Kidney (tissue), 14 donors: ENCODE results near the gene ESRRB. TPM values are rescaled to one million over a fixed set of nuclear protein-coding genes. Genes with fewer than 3 reads are reported as not detected.
"Not testable (repeated sequence)": the region's sequence is repeated elsewhere in the genome, so short reads cannot be mapped to it uniquely, and the experiment has no call there.

Experiments
- DNase-seq, 5 donors: peaks; one replicate each; pipeline ENCODE4 v3.0.0-alpha.2; 2013 to 2020
- FAIRE-seq: peaks from 2 replicates; lab custom pipeline; 2012; peaks lifted over from hg19 to GRCh38; lab: Jason Lieb, UNC
- H3K27ac ChIP-seq, 2 donors: one replicate each; pipeline ENCODE4 v1.7.0; 2013; ENCODE audit warnings: low read depth in 2 of 2, low read length in 2 of 2, inconsistent platforms in 1 of 2
- H3K27me3 ChIP-seq: one replicate; pipeline ENCODE4 v1.7.1; 2013; ENCODE audit warnings: low read length, inconsistent platforms; ENCODE audit not compliant: control insufficient read depth, insufficient read depth
- H3K36me3 ChIP-seq, 3 donors: one replicate each; pipeline versions ENCODE4 v1.7.0 to v1.7.1; 2013; ENCODE audit warnings: low read length in 3 of 3, control low read depth in 1 of 3, inconsistent platforms in 1 of 3; ENCODE audit not compliant: insufficient read depth in 3 of 3, control insufficient read depth in 2 of 3
- H3K4me1 ChIP-seq, 3 donors: one replicate each; pipeline versions ENCODE4 v1.7.0 to v1.7.1; 2013; ENCODE audit warnings: low read length in 3 of 3, inconsistent platforms in 1 of 3, low read depth in 1 of 3; ENCODE audit not compliant: control insufficient read depth in 2 of 3, insufficient read depth in 2 of 3
- H3K4me3 ChIP-seq, 3 donors: one replicate each; pipeline versions ENCODE4 v1.7.0 to v1.8.1; 2013; ENCODE audit warnings: low read length in 3 of 3, control low read depth in 1 of 3, inconsistent platforms in 1 of 3
- H3K9ac ChIP-seq, 3 donors: one replicate each; pipeline versions ENCODE4 v1.7.0 to v1.7.1; 2013; ENCODE audit warnings: low read length in 3 of 3, control low read depth in 1 of 3, inconsistent platforms in 1 of 3
- H3K9me3 ChIP-seq, 3 donors: one replicate each; pipeline versions ENCODE4 v1.7.0 to v1.7.1; 2013; ENCODE audit warnings: low read length in 3 of 3, control low read depth in 1 of 3, inconsistent platforms in 1 of 3; ENCODE audit not compliant: control insufficient read depth in 2 of 3, insufficient read depth in 1 of 3
- intact Hi-C: fragments of 100-400 bp; cut with DNase I; formaldehyde crosslinking; loops from one replicate; pipeline ENCODE4 v1.11.1; 2022
- polyA plus RNA-seq: library from polyadenylated mRNA; stranded (reverse); fragments of 350-450 nt; fragmentation: Illumina TruSeq; extraction: RNeasy Lipid Tissue Mini Kit (QIAGEN cat#74804); gene quantifications from one replicate; pipeline ENCODE4 v1.2.3, GENCODE V29; 2014; ENCODE audit warnings: low read depth, low replicate concordance; ENCODE audit not compliant: insufficient read depth
- total RNA-seq: library from RNA; stranded (reverse); fragmentation: NEBNext Ultra II Directional; extraction: Animal tissue kit (Norgen Biotek cat#: 25700); gene quantifications from one replicate; pipeline ENCODE4 v1.2.1, GENCODE V29; 2021
- TF ChIP-seq, protein P1 (sequence below): IDR thresholded peaks from 3 replicates; pipeline ENCODE4 v1.5.1; 2012; ENCODE audit warnings: mild to moderate bottlenecking, moderate library complexity, borderline replicate concordance; ENCODE audit not compliant: insufficient read depth; ENCODE audit errors: extremely low read depth
- donor health status: control.
- donor health status: control.
- donor health status: control.
- donor health status: control.
- donor health status: control.
- donor health status: DM: yes; HTN: yes; CAD: no.
- donor health status: Normal renal cell carcinoma (clear cell type).

Gene ESRRB
- total and polyA plus RNA-seq, 2 donors from 2014 or later: 3.9 to 19.1 TPM

GRCh38 chr14:76525106-76525821, 149.3 kb downstream of the ESRRB start:
- TF ChIP-seq, protein P1, sequence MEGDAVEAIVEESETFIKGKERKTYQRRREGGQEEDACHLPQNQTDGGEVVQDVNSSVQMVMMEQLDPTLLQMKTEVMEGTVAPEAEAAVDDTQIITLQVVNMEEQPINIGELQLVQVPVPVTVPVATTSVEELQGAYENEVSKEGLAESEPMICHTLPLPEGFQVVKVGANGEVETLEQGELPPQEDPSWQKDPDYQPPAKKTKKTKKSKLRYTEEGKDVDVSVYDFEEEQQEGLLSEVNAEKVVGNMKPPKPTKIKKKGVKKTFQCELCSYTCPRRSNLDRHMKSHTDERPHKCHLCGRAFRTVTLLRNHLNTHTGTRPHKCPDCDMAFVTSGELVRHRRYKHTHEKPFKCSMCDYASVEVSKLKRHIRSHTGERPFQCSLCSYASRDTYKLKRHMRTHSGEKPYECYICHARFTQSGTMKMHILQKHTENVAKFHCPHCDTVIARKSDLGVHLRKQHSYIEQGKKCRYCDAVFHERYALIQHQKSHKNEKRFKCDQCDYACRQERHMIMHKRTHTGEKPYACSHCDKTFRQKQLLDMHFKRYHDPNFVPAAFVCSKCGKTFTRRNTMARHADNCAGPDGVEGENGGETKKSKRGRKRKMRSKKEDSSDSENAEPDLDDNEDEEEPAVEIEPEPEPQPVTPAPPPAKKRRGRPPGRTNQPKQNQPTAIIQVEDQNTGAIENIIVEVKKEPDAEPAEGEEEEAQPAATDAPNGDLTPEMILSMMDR: no peak
- Histone ChIP-seq H3K9me3 (no peaks in the 10 kb centered on the region), H3K9ac (no peak overlapping the region), H3K36me3 (no peaks in the 10 kb centered on the region), H3K27me3 (no peaks in the 10 kb centered on the region), H3K27ac (no peak overlapping the region), H3K4me1 (no peaks in the 10 kb centered on the region), H3K4me3 (no peak overlapping the region)
- intact Hi-C loops: no loop called here
- DNase-seq (no peak), FAIRE-seq (no peak)

DNA sequence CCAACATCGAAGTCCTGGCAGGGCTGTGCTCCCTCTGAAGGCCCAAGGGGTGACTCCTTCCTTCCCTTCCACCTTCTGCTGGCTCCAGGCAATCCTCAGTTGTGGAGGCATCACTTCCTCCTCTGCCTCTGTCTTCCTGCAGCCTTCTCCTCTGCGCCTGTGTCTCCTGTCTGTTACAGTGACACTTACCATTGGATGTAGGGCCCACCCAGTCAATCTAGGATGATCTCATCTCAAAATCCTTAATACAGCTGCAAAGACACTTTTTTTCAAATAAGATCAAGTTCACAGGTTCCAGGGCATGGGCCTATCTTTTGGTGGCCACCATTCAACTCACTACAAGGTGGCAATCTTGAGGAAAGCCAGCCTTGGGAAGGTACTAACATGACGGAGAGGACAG, 155.1 kb downstream of the ESRRB start:
- intact Hi-C loops: no loop called here
- H3K9ac ChIP-seq: no peak overlapping the region
- DNase-seq (no peak), FAIRE-seq (no peak)
- no peak overlapping the region for H3K4me3 ChIP-seq
- TF ChIP-seq, protein P1: no peak
- no peaks in the 10 kb centered on the region for H3K9me3 ChIP-seq
- H3K27me3 ChIP-seq: no peaks in the 10 kb centered on the region
- no peaks in the 10 kb centered on the region for H3K4me1 ChIP-seq
- H3K36me3 ChIP-seq: no peaks in the 10 kb centered on the region
- no peak overlapping the region for H3K27ac ChIP-seq

DNA sequence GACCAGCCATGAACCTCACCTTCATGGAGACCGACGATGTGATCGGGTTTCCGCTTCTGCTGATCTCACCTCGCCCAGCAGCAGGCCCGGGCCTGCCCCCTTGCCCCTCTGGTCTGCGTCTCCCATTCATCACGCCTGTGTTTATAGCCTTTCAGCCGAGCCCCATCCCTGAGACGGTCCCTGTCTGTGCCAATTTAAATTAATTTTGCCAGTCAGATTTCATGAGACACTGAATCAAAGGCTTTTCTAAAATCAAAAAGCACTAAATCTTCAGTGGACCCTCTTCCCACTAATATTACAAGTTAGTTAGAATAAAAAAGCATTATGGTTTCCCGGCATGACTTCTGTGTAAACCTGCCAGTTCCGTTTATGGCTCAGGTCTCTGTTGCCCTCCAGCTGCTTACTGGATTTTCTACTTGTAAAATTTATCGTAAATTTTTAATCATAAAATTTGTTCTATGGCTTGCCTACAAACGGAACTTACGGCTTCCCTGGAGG, 155.9 kb downstream of the ESRRB start:
- intact Hi-C loops: no loop called here
- H3K36me3 ChIP-seq: no peaks in the 10 kb centered on the region
- no peak overlapping the region for H3K4me3 ChIP-seq
- FAIRE-seq (no peak), DNase-seq (peak in 4 of 5 donors; percentile 36 to 75 (median 61))
- no peaks in the 10 kb centered on the region for H3K9me3 ChIP-seq
- no peaks in the 10 kb centered on the region for H3K4me1 ChIP-seq
- no peak overlapping the region for H3K9ac ChIP-seq
- TF ChIP-seq, protein P1: no peak
- H3K27me3 ChIP-seq: no peaks in the 10 kb centered on the region
- no peak overlapping the region for H3K27ac ChIP-seq

DNA sequence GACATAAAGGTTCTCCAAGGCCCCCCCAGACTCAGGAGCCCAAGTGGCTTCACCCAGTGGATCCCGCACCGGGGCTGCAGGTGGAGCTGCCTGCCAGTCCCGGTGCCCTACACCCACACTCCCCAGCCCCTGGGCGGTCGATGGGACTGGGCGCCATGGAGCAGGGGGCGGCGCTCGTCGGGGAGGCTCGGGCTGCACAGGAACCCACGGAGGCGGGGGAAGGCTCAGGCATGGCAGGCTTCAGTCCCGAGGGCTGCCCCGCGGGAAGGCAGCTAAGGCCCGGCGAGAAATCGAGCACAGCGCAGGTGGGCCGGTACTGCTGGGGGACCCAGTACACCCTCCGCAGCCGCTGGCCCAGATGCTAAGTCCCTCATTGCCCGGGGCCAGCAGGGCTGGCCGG, 160.7 kb downstream of the ESRRB start:
- H3K36me3 ChIP-seq, intact Hi-C loops, H3K4me3 ChIP-seq, FAIRE-seq, H3K9me3 ChIP-seq, H3K27ac ChIP-seq, H3K27me3 ChIP-seq, DNase-seq, H3K4me1 ChIP-seq, H3K9ac ChIP-seq: not testable (repeated sequence)
